ENCODE results near the gene GOLGA3.

The GOLGA3 gene

DNA sequence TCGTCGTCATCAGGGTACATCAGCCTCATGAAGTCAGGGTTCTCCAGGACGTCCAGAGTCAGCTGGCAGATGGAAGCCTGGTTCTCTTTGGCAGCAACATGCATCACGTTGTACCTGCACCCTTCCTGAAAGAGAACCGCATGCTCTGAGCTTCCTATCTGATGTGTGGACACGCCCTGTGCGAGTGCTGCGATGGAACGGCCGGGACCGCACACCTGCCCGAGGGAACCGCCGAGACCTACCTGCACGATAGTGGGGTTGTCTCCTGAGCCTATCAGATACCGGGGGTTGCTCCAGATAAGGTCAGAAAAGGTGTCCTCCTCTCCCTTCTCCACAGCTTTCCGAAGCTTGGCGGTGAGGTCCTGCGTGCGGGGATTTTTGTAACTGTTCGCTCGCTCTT, 80.8 kb downstream of the GOLGA3 start:
- TF ChIP-seq, protein P1, sequence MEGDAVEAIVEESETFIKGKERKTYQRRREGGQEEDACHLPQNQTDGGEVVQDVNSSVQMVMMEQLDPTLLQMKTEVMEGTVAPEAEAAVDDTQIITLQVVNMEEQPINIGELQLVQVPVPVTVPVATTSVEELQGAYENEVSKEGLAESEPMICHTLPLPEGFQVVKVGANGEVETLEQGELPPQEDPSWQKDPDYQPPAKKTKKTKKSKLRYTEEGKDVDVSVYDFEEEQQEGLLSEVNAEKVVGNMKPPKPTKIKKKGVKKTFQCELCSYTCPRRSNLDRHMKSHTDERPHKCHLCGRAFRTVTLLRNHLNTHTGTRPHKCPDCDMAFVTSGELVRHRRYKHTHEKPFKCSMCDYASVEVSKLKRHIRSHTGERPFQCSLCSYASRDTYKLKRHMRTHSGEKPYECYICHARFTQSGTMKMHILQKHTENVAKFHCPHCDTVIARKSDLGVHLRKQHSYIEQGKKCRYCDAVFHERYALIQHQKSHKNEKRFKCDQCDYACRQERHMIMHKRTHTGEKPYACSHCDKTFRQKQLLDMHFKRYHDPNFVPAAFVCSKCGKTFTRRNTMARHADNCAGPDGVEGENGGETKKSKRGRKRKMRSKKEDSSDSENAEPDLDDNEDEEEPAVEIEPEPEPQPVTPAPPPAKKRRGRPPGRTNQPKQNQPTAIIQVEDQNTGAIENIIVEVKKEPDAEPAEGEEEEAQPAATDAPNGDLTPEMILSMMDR (IDR thresholded peaks at IDR 0.05; ENCODE audit: borderline replicate concordance, control extremely low read depth, extremely low read depth, insufficient read depth, missing control alignments): no peak
- no peak for DNase-seq (ENCODE audit: low spot score)
- in situ Hi-C loops (cut with MboI; ENCODE audit: low sequenced_read_pairs, unreplicated experiment): no loop called here

DNA sequence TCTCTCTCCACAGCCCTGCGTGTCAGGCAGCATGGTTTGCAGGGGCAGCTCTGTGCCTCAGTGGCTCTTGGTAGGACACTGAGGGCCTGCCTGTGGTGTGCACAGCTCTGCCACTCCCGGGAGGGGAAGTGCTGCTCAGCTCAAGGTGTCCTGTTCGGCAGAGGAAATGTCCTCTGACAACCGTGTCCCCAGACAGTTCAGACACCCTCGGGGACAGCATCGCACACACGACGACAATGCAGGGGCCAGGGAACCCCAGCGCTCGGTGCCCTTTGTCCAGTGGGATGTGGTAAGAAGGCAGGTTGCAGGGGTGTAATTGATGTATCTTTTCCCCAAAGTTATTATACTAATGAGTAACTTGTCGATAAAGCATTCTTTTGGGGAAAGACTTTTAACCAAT, 81.3 kb downstream of the GOLGA3 start:
- TF ChIP-seq, protein P1 (IDR thresholded peaks at IDR 0.05; ENCODE audit: borderline replicate concordance, control extremely low read depth, extremely low read depth, insufficient read depth, missing control alignments): no peak
- in situ Hi-C loops (cut with MboI; ENCODE audit: low sequenced_read_pairs, unreplicated experiment): no loop called here
- no peak for DNase-seq (ENCODE audit: low spot score)

DNA sequence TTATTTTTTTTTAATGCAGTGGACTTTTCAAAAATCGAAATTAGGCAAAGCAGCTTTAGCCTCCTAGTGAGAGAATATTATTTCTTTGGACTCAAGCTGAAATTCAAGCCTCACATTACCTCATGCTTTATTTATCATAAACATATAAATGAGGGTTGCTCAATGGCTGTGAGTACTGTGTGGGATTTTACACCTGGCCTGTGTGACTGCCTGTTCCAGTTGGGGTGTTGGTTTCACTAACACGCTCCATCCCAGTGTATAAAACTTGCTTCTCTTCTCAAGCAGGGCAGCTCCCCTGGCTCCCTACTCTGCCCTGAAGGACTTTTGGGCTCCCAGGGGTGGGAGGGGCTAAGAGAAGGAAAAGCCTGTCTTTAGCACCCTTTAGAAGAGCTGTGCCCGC, 82.1 kb downstream of the GOLGA3 start:
- DNase-seq (ENCODE audit: low spot score): no peak
- in situ Hi-C loops (cut with MboI; ENCODE audit: low sequenced_read_pairs, unreplicated experiment): no loop called here
- TF ChIP-seq, protein P1 (IDR thresholded peaks at IDR 0.05; ENCODE audit: borderline replicate concordance, control extremely low read depth, extremely low read depth, insufficient read depth, missing control alignments): no peak

DNA sequence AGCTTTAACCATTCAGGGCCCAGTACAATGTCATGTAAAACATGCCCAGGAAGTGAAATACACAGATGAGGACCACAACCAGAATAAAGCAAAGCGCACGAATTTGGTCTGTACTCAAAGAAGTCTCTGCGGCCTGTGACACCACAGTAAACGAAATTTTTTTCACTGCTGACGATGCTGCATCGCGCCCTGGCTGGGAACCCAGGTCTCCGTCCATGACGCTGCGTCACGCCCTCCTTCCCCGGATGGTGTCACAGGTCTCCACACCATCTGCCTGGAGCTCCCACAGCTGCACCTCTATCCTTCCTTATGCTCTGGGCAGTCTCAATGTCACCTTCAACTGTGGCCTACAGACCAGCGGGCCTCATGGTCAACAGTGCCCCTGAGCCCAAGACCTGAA, 84.8 kb downstream of the GOLGA3 start:
- in situ Hi-C loops (cut with MboI; ENCODE audit: low sequenced_read_pairs, unreplicated experiment): no loop called here
- TF ChIP-seq, protein P1 (IDR thresholded peaks at IDR 0.05; ENCODE audit: borderline replicate concordance, control extremely low read depth, extremely low read depth, insufficient read depth, missing control alignments): no peak
- DNase-seq (ENCODE audit: low spot score): no peak

DNA sequence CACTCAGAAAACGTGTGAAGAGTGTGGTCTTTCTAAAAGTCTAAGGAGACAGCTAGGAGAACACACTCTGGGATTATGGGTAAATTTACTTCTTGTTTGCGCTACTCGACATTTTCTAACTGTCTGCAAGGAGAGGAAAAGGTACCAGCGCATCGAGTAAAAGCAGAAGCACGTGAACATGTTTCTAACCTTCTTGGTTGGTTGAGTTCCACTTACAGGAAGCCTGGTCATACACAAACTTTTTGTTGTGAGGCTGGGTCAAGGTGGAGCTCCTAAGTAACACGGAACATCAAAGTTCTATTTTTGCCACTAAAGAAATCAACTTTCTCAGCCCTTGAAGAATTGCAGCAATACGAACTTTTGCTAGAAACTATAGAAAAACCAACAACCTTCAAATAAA, 87.0 kb downstream of the GOLGA3 start:
- DNase-seq (ENCODE audit: low spot score): no peak
- TF ChIP-seq, protein P1 (IDR thresholded peaks at IDR 0.05; ENCODE audit: borderline replicate concordance, control extremely low read depth, extremely low read depth, insufficient read depth, missing control alignments): no peak
- in situ Hi-C loops (cut with MboI; ENCODE audit: low sequenced_read_pairs, unreplicated experiment): no loop called here

DNA sequence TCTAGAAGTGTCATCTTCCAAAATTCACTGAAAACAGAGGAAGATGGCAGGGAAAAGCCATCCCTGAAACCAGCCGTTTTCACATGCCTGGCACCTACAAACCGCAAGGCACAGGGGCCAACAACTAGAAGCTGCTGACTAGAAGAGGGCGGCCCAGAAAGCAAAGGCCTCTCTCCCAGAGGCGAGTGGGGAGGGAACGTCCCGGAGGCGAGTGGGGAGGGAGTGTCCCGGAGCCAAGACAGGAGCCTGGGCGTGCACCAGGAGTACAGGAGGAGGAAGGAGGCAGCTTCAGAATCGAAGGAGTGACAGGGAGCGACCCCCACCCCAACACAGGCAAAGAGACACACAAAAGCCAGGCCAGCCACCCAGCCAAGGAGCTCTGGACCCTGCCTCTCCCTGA, 88.0 kb downstream of the GOLGA3 start:
- no peak for DNase-seq (ENCODE audit: low spot score)
- in situ Hi-C loops (cut with MboI; ENCODE audit: low sequenced_read_pairs, unreplicated experiment): no loop called here
- TF ChIP-seq, protein P1 (IDR thresholded peaks at IDR 0.05; ENCODE audit: borderline replicate concordance, control extremely low read depth, extremely low read depth, insufficient read depth, missing control alignments): no peak

DNA sequence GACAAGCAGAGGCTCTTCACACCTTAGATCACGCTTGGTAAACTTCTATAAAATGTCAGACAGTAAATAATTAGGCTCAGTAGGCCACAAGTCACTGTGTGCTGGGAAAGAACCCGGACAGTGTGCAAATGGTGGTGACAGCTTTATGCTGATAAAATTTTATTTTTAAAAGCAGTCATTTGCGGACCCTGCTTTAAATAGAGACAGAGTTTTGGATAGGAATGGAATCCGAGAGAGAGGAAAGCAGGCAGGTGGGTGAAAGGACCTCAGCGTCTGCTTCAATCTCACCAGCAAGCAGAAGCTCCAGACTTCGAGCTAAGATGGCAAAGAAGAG, 88.4 kb downstream of the GOLGA3 start:
- TF ChIP-seq, protein P1 (IDR thresholded peaks at IDR 0.05; ENCODE audit: borderline replicate concordance, control extremely low read depth, extremely low read depth, insufficient read depth, missing control alignments): no peak
- no peak for DNase-seq (ENCODE audit: low spot score)
- in situ Hi-C loops (cut with MboI; ENCODE audit: low sequenced_read_pairs, unreplicated experiment): no loop called here

Data from GM13976 (cell line).